Transverse colon (tissue), 4 donors: ENCODE results near the gene GABPB2. TPM values are rescaled to one million over a fixed set of nuclear protein-coding genes. Genes with fewer than 3 reads are reported as not detected.

Experiments used
- DNase-seq: peaks from one replicate; pipeline ENCODE4 v3.0.0-alpha.2; 2019
- H3K27ac ChIP-seq, 4 donors: fragments of 200-600 bp; sonication (generic); 2 replicates each; pipeline ENCODE4 v1.5.1; 2016 to 2018; ENCODE audit warnings: inconsistent platforms in 4 of 4
- H3K27me3 ChIP-seq: fragments of 200-600 bp; sonication (generic); 2 replicates; pipeline ENCODE4 v1.5.1; 2017; ENCODE audit warnings: inconsistent platforms
- H3K36me3 ChIP-seq, 4 donors: fragments of 200-600 bp; sonication (generic); 2 replicates each; pipeline ENCODE4 v1.5.1; 2017 to 2019; ENCODE audit warnings: inconsistent platforms in 4 of 4
- H3K4me1 ChIP-seq, 4 donors: fragments of 200-600 bp; sonication (generic); 2 replicates each; pipeline ENCODE4 v1.5.1; 2017 to 2020; ENCODE audit warnings: inconsistent platforms in 4 of 4
- H3K4me3 ChIP-seq, 4 donors: fragments of 200-600 bp; sonication (generic); 1 replicate in 1 of 4; 2 replicates in 3 of 4; pipeline versions ENCODE4 v1.5.1 to v1.6.1; 2017 to 2019; ENCODE audit warnings: inconsistent platforms in 4 of 4
- H3K9me3 ChIP-seq, 2 donors: fragments of 200-600 bp; sonication (generic); 2 replicates each; pipeline ENCODE4 v1.5.1; 2017 to 2019; ENCODE audit warnings: inconsistent platforms in 2 of 2
- EP300 ChIP-seq: sonication (generic); formaldehyde crosslinking; IDR thresholded peaks from one replicate; pipeline ENCODE4 v1.6.1; 2017; ENCODE audit warnings: antibody characterized with exemption, low read depth
- POLR2A ChIP-seq: fragments of 450-650 bp; IDR thresholded peaks from one replicate; pipeline ENCODE4 v1.6.1; 2016; ENCODE audit warnings: antibody characterized with exemption, mild to moderate bottlenecking, moderate library complexity
- POLR2AphosphoS5 ChIP-seq, 3 donors: sonication (generic); formaldehyde crosslinking; IDR thresholded peaks; one replicate each; pipeline ENCODE4 v1.6.1; 2016; ENCODE audit warnings: antibody characterized with exemption in 3 of 3
- WGBS, 2 donors: methylation state at CpG; one replicate each; pipeline ENCODE4 v1.1.5; 2018; ENCODE audit warnings: low coverage in 1 of 2; 5-methylcytosine and 5-hydroxymethylcytosine counted together
- in situ Hi-C, 4 donors: fragments of 200-750 bp; cut with MboI; loops; one replicate each; pipeline versions ENCODE4 v1.15.0 to v1.15.1; 2017; ENCODE audit warnings: low sequenced_read_pairs in 3 of 4, low pct_ligation_motif_present in 1 of 4, low pct_unique_long_range_greater_than_20kb in 1 of 4
- intact Hi-C: fragments of 100-400 bp; cut with DNase I; formaldehyde crosslinking; loops from one replicate; pipeline ENCODE4 v1.15.1; 2023; ENCODE audit warnings: low total_unique reads
- total RNA-seq, 4 donors: library from RNA; depleted of rRNA; stranded (reverse); fragments of >200 nt; gene quantifications; one replicate each; pipeline ENCODE4 v1.1.0, GENCODE V29; 2016
- TF ChIP-seq, protein P1 (sequence below), 5 experiments: fragments of 200-600 bp in 3 of 5; fragments of 450-650 bp in 2 of 5; sonication (generic) in 3 of 5; IDR thresholded peaks; 1 replicate in 2 of 5; 2 replicates in 3 of 5; pipeline ENCODE4 v1.5.1; 2016 to 2017; ENCODE audit warnings: antibody characterized with exemption in 5 of 5, inconsistent platforms in 3 of 5, mild to moderate bottlenecking in 2 of 5, moderate library complexity in 1 of 5

GABPB2 gene
- total RNA-seq, 4 donors from 2014 or later, result 9.6 to 19.8 (median 10.2) TPM

DNA sequence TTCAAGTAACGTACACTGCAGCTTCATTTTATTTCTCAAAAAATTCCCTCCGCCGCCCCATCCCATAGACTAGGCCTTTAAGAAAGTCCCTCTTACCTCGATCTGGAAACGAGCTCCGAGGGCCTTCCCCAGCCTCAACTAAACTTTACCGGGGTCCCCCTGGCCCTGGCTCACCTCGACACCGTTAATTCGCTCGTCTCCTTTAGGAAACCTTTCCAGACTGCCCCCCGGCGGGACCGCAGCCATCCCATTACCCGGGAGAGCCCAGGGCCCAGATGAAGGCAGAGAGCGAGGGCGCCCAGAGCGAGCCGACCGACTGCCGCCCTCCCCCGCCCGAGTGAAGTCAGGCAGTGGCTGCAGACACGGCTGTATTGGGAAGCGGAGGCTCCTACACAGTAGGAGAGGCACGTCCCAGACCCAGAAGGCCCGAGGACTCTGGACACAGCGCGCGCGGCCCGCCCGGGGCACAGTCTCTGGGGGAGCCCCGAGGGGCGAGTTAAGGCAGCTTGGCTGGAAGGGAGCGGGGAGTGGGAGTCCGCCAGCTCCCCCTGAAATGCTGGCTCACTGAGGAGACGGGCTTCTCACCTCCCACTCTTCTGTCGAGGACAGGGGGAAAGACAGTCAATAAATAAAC is 61.3 kb downstream of the GABPB2 start:
- no peaks in the 10 kb centered on the region for H3K9me3 ChIP-seq
- H3K27me3 ChIP-seq, result peaks cover 27% of the 10 kb centered on the region
- peak; percentile 26 for DNase-seq
- no peaks in the 10 kb centered on the region for H3K36me3 ChIP-seq
- H3K27ac ChIP-seq, result peak overlapping the region; percentile 27 to 65 (median 45)
- H3K4me1 ChIP-seq, result peaks cover 0 to 22% (median 15%) of the 10 kb centered on the region in 4 donors
- 2 to 42% methylated on average over 9 to 39 of the region's 39 CpGs for WGBS, 2 donors
- intact Hi-C loops, result no loop called here
- peak overlapping the region in 3 of 4 donors; percentile 19 to 54 (median 29) for H3K4me3 ChIP-seq
- in situ Hi-C loops, result no loop called here
- no peak for TF ChIP-seq POLR2A
- no peak for TF ChIP-seq POLR2AphosphoS5 (IDR thresholded peaks at IDR 0.05)
- TF ChIP-seq, protein P1, sequence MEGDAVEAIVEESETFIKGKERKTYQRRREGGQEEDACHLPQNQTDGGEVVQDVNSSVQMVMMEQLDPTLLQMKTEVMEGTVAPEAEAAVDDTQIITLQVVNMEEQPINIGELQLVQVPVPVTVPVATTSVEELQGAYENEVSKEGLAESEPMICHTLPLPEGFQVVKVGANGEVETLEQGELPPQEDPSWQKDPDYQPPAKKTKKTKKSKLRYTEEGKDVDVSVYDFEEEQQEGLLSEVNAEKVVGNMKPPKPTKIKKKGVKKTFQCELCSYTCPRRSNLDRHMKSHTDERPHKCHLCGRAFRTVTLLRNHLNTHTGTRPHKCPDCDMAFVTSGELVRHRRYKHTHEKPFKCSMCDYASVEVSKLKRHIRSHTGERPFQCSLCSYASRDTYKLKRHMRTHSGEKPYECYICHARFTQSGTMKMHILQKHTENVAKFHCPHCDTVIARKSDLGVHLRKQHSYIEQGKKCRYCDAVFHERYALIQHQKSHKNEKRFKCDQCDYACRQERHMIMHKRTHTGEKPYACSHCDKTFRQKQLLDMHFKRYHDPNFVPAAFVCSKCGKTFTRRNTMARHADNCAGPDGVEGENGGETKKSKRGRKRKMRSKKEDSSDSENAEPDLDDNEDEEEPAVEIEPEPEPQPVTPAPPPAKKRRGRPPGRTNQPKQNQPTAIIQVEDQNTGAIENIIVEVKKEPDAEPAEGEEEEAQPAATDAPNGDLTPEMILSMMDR (IDR thresholded peaks at IDR 0.05), result no peak
- TF ChIP-seq EP300, result no peak

DNA sequence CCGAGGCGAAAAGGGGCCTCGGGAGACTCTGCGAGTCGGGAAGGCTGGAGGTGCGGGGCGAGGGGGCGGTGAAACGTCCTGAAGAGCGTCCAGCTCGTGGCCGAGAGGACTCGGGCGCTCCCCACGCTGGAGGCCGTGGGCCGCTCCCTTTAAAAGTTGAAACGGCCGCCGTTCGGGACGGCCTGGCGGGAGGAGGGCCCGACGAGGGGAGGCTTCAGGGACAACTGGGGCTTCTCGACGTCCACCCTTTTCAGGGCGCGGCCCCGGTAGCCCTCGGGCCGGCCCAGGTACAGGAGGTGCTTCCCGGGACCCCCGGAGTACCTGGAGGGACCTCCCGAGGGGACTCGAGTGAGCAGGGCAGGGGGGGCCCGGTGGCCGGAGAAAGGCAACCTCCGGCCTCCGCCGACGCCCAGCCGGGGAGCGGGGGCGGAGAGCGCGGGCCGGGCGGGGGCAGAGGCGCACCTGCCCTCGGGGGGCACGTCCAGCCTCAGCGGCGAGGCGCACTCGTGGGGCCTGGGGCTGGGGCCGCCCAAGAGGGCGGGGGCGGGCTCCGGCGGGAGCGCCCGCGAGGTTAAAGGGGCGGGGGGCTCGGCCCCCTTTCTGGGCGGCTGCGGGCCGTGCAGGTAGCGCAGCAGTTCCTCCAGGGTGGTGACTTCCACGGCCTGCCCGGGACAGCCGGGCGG is 61.9 kb downstream of the GABPB2 start:
- Histone ChIP-seq H3K9me3 (no peaks in the 10 kb centered on the region), H3K27ac (peak overlapping the region in 2 of 4 donors; percentile 43 to 65), H3K36me3 (no peaks in the 10 kb centered on the region), H3K4me1 (peaks cover 0 to 22% (median 15%) of the 10 kb centered on the region in 4 donors), H3K27me3 (peaks cover 27% of the 10 kb centered on the region), H3K4me3 (peak overlapping the region in 3 of 4 donors; percentile 19 to 54 (median 29))
- WGBS, 2 donors, result 43% methylated on average over 28 of the region's 74 CpGs; no CpG with 5 or more reads in 1 of the 2 donors
- TF ChIP-seq POLR2A (no peak), POLR2AphosphoS5 (IDR thresholded peaks at IDR 0.05) (no peak), EP300 (no peak)
- TF ChIP-seq, protein P1 (IDR thresholded peaks at IDR 0.05), result no peak
- intact Hi-C loops, result no loop called here
- in situ Hi-C loops, result no loop called here
- no peak for DNase-seq

DNA sequence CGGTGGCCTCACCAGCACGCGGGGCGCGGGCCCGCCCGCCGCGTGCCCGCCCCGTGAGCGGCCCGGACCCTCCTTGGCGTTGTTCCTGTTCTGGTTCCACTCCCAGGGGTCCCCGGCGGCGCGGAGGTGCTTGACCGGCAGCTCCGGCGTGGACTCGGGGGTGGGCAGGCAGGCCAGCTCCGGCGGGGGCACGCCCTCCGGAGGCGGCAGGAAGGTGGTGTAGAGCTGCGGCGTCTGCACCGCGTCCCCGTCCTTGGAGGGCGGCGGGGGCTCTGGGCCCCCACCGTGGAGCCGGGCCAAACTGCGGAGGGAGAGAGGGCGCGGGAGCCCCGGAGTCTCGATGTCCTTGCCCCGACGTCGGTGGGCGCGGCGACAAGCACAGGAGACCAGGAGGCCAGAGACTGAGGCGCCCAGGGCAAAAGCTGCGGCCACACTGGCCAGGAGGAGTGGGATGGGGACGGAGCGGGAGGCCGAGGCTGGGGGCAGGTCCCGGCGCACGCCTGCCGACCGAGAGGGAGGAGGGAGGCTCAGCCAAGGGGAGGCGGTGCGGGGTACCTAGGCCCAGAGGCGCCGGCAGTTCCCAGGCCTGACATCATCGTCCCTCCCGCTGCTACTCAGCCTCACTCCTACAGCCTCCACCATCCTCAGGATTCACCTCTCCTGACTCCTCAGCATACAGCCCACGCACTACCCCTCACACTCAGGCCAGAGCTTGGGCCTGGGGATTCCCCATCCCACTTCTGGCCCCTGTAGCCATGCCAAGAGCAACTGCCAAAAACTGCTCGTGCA is 62.7 kb downstream of the GABPB2 start:
- Histone ChIP-seq H3K4me3 (peak overlapping the region in 3 of 4 donors; percentile 19 to 54 (median 29)), H3K9me3 (no peaks in the 10 kb centered on the region), H3K4me1 (peaks cover 0 to 22% (median 15%) of the 10 kb centered on the region in 4 donors), H3K27me3 (peaks cover 27% of the 10 kb centered on the region), H3K36me3 (no peaks in the 10 kb centered on the region), H3K27ac (no peak overlapping the region)
- intact Hi-C loops, result no loop called here
- DNase-seq, result no peak
- in situ Hi-C loops, result no loop called here
- TF ChIP-seq EP300 (no peak), POLR2AphosphoS5 (IDR thresholded peaks at IDR 0.05) (no peak), POLR2A (no peak)
- TF ChIP-seq, protein P1 (IDR thresholded peaks at IDR 0.05), result no peak
- WGBS, 2 donors, result 70% methylated on average over 59 of the region's 65 CpGs; no CpG with 5 or more reads in 1 of the 2 donors

GRCh38 chr1:151134396-151134795 is 63.8 kb downstream of the GABPB2 start:
- peaks cover 0 to 22% (median 15%) of the 10 kb centered on the region in 4 donors for H3K4me1 ChIP-seq
- intact Hi-C loops (no loop called here), in situ Hi-C loops (no loop called here)

More at GRCh38 chr1:151134396-151134795, 63.8 kb downstream of the GABPB2 start:
- 86% methylated on average over 3 of the region's 3 CpGs; no CpG with 5 or more reads in 1 of the 2 donors for WGBS, 2 donors
- no peak for TF ChIP-seq EP300
- TF ChIP-seq, protein P1 (IDR thresholded peaks at IDR 0.05), result no peak
- TF ChIP-seq POLR2AphosphoS5 (IDR thresholded peaks at IDR 0.05), result no peak
- TF ChIP-seq POLR2A, result no peak
- DNase-seq, result no peak
- H3K27me3 ChIP-seq, result peaks cover 27% of the 10 kb centered on the region
- no peak overlapping the region for H3K4me3 ChIP-seq
- H3K9me3 ChIP-seq, result no peaks in the 10 kb centered on the region
- no peak overlapping the region for H3K27ac ChIP-seq
- no peaks in the 10 kb centered on the region for H3K36me3 ChIP-seq
